ENCODE results near the gene GRIP1. TPM values are rescaled to one million over a fixed set of nuclear protein-coding genes. Genes with fewer than 3 reads are reported as not detected.

GRIP1 gene
- total and polyA plus RNA-seq, 2 experiments from 2014 or later, result 5.1 to 13.7 TPM

DNA sequence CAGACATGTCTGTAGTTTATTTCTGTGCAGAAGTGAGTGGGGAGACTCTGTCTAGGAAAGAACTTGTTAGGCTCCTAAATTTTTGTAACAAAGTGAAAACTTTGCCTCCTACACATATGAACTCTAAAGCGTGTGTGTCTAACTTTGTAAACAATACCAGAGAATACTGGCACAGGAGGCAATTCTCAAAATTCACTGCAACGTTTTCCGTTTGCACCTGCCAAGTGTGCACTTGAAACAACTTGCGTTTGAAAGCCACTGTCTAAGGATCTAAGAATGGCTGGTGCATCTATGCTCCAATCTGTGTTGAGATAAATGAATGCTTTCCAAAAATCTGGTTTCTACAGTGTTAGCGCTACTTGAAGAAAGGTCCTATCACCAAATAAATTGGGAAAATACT lies 15.3 kb downstream of the GRIP1 start (continued):
- TF ChIP-seq, protein P1, sequence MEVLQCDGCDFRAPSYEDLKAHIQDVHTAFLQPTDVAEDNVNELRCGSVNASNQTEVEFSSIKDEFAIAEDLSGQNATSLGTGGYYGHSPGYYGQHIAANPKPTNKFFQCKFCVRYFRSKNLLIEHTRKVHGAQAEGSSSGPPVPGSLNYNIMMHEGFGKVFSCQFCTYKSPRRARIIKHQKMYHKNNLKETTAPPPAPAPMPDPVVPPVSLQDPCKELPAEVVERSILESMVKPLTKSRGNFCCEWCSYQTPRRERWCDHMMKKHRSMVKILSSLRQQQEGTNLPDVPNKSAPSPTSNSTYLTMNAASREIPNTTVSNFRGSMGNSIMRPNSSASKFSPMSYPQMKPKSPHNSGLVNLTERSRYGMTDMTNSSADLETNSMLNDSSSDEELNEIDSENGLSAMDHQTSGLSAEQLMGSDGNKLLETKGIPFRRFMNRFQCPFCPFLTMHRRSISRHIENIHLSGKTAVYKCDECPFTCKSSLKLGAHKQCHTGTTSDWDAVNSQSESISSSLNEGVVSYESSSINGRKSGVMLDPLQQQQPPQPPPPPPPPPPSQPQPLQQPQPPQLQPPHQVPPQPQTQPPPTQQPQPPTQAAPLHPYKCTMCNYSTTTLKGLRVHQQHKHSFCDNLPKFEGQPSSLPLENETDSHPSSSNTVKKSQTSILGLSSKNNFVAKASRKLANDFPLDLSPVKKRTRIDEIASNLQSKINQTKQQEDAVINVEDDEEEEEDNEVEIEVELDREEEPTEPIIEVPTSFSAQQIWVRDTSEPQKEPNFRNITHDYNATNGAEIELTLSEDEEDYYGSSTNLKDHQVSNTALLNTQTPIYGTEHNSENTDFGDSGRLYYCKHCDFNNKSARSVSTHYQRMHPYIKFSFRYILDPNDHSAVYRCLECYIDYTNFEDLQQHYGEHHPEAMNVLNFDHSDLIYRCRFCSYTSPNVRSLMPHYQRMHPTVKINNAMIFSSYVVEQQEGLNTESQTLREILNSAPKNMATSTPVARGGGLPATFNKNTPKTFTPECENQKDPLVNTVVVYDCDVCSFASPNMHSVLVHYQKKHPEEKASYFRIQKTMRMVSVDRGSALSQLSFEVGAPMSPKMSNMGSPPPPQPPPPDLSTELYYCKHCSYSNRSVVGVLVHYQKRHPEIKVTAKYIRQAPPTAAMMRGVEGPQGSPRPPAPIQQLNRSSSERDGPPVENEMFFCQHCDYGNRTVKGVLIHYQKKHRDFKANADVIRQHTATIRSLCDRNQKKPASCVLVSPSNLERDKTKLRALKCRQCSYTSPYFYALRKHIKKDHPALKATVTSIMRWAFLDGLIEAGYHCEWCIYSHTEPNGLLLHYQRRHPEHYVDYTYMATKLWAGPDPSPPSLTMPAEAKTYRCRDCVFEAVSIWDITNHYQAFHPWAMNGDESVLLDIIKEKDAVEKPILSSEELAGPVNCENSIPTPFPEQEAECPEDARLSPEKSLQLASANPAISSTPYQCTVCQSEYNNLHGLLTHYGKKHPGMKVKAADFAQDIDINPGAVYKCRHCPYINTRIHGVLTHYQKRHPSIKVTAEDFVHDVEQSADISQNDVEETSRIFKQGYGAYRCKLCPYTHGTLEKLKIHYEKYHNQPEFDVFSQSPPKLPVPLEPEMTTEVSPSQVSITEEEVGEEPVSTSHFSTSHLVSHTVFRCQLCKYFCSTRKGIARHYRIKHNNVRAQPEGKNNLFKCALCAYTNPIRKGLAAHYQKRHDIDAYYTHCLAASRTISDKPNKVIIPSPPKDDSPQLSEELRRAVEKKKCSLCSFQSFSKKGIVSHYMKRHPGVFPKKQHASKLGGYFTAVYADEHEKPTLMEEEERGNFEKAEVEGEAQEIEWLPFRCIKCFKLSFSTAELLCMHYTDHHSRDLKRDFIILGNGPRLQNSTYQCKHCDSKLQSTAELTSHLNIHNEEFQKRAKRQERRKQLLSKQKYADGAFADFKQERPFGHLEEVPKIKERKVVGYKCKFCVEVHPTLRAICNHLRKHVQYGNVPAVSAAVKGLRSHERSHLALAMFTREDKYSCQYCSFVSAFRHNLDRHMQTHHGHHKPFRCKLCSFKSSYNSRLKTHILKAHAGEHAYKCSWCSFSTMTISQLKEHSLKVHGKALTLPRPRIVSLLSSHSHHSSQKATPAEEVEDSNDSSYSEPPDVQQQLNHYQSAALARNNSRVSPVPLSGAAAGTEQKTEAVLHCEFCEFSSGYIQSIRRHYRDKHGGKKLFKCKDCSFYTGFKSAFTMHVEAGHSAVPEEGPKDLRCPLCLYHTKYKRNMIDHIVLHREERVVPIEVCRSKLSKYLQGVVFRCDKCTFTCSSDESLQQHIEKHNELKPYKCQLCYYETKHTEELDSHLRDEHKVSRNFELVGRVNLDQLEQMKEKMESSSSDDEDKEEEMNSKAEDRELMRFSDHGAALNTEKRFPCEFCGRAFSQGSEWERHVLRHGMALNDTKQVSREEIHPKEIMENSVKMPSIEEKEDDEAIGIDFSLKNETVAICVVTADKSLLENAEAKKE (CRISPR knock-in tag; IDR thresholded peaks at IDR 0.05), result no peak
- TF ChIP-seq CREB1 (CRISPR knock-in tag; IDR thresholded peaks at IDR 0.05; ENCODE audit: low read depth), result no peak
- no peak for TF ChIP-seq NANOG (IDR thresholded peaks at IDR 0.05; ENCODE audit: borderline replicate concordance)
- no peak for TF ChIP-seq STAT1 (IDR thresholded peaks at IDR 0.05; ENCODE audit: unreplicated experiment)
- TF ChIP-seq, protein P2, sequence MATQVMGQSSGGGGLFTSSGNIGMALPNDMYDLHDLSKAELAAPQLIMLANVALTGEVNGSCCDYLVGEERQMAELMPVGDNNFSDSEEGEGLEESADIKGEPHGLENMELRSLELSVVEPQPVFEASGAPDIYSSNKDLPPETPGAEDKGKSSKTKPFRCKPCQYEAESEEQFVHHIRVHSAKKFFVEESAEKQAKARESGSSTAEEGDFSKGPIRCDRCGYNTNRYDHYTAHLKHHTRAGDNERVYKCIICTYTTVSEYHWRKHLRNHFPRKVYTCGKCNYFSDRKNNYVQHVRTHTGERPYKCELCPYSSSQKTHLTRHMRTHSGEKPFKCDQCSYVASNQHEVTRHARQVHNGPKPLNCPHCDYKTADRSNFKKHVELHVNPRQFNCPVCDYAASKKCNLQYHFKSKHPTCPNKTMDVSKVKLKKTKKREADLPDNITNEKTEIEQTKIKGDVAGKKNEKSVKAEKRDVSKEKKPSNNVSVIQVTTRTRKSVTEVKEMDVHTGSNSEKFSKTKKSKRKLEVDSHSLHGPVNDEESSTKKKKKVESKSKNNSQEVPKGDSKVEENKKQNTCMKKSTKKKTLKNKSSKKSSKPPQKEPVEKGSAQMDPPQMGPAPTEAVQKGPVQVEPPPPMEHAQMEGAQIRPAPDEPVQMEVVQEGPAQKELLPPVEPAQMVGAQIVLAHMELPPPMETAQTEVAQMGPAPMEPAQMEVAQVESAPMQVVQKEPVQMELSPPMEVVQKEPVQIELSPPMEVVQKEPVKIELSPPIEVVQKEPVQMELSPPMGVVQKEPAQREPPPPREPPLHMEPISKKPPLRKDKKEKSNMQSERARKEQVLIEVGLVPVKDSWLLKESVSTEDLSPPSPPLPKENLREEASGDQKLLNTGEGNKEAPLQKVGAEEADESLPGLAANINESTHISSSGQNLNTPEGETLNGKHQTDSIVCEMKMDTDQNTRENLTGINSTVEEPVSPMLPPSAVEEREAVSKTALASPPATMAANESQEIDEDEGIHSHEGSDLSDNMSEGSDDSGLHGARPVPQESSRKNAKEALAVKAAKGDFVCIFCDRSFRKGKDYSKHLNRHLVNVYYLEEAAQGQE (IDR thresholded peaks at IDR 0.05; ENCODE audit: unreplicated experiment), result no peak
- no peak for TF ChIP-seq ZNF331 (CRISPR knock-in tag; IDR thresholded peaks at IDR 0.05; ENCODE audit: low read depth)

DNA sequence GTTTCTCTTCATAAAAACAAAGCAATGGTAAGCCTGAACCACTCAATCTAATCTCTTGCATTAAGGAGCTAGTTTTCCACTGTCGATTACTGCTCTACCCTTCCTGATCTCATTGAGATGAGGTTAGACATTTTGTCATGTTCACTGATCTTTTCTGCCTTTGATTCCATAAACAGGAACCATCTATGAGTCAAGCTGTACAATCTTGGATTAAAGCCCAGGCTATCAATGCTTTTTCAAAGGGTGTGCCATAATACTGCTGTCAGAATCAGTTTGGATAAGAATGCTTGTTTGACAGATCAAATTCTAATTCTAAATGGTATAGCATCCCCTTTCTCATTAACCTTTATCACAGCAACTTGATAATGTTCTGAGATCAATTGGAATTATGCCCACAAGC lies 16.1 kb downstream of the GRIP1 start:
- H3K27ac Mint-ChIP-seq, result no peak overlapping the region
- DNase-seq (ENCODE audit: low spot score) (no peak), ATAC-seq (no peak)
- H3K4me3 Mint-ChIP-seq, result no peak overlapping the region
- H3K27me3 ChIP-seq (ENCODE audit: insufficient read depth), result no peaks in the 10 kb centered on the region
- H3K4me1 ChIP-seq (ENCODE audit: insufficient read depth), result no peaks in the 10 kb centered on the region
- H3K9me2 ChIP-seq (ENCODE audit: insufficient read depth), result no peaks in the 10 kb centered on the region
- H2AFZ ChIP-seq, result no peak overlapping the region
- no peak overlapping the region for H3K4me3 ChIP-seq
- H3K27ac ChIP-seq (ENCODE audit: low read depth), result no peak overlapping the region
- H3F3A ChIP-seq (replicated peaks; ENCODE audit: low read depth), result no peaks in the 10 kb centered on the region
- no peaks in the 10 kb centered on the region for H3K79me2 ChIP-seq (replicated peaks; ENCODE audit: insufficient read depth)
- H3K36me3 Mint-ChIP-seq (ENCODE audit: low read depth), result no peaks in the 10 kb centered on the region
- no peaks in the 10 kb centered on the region for H3K27me3 Mint-ChIP-seq (ENCODE audit: insufficient read depth, low read depth, poor library complexity)
- H3K4me1 Mint-ChIP-seq, result peaks cover 8% of the 10 kb centered on the region
- H3K4me2 ChIP-seq, result no peak overlapping the region
- H3K9me3 Mint-ChIP-seq, result no peaks in the 10 kb centered on the region
- H3K36me3 ChIP-seq (ENCODE audit: insufficient read depth), result no peaks in the 10 kb centered on the region
- TF ChIP-seq NANOG (IDR thresholded peaks at IDR 0.05; ENCODE audit: borderline replicate concordance) (no peak), ZNF331 (CRISPR knock-in tag; IDR thresholded peaks at IDR 0.05; ENCODE audit: low read depth) (no peak), STAT1 (IDR thresholded peaks at IDR 0.05; ENCODE audit: unreplicated experiment) (no peak), EZH2phosphoT487 (IDR thresholded peaks at IDR 0.05; ENCODE audit: unreplicated experiment) (no peak), ZNF114 (CRISPR knock-in tag; IDR thresholded peaks at IDR 0.05) (no peak)
- TF ChIP-seq, protein P3, sequence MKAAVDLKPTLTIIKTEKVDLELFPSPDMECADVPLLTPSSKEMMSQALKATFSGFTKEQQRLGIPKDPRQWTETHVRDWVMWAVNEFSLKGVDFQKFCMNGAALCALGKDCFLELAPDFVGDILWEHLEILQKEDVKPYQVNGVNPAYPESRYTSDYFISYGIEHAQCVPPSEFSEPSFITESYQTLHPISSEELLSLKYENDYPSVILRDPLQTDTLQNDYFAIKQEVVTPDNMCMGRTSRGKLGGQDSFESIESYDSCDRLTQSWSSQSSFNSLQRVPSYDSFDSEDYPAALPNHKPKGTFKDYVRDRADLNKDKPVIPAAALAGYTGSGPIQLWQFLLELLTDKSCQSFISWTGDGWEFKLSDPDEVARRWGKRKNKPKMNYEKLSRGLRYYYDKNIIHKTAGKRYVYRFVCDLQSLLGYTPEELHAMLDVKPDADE (IDR thresholded peaks at IDR 0.05), result no peak
- no peaks in the 10 kb centered on the region for H4K20me1 ChIP-seq (replicated peaks; ENCODE audit: insufficient read depth)
